GM12875 (cell line): ENCODE results near the gene PNMA8B.
"Not testable (repeated sequence)": the region's sequence is repeated elsewhere in the genome, so short reads cannot be mapped to it uniquely, and the experiment has no call there.

ENCODE experiments used
- H3K4me3 ChIP-seq: one replicate; pipeline ENCODE4 v1.5.1; 2011; ENCODE audit warnings: low read depth, low read length, control low read depth
- CTCF ChIP-seq: IDR thresholded peaks from 2 replicates; pipeline ENCODE4 v1.5.1; 2011; ENCODE audit warnings: low read depth, mild to moderate bottlenecking, control low read depth, inconsistent platforms, low read length, moderate library complexity, borderline replicate concordance; ENCODE audit not compliant: insufficient read depth

The PNMA8B gene

GRCh38 chr19:46533078-46533620 lies 37.5 kb upstream of the PNMA8B start:
- no peak for TF ChIP-seq CTCF
- no peak overlapping the region for H3K4me3 ChIP-seq

- H3K4me3 ChIP-seq: no peak overlapping the region
Measured at GRCh38 chr19:46530636-46531035, 35.0 kb upstream of the PNMA8B start.

GRCh38 chr19:46529622-46530451 lies 34.2 kb upstream of the PNMA8B start:
- peak; percentile 81 for TF ChIP-seq CTCF

More at GRCh38 chr19:46530636-46531035, 35.0 kb upstream of the PNMA8B start:
- TF ChIP-seq CTCF: no peak

GRCh38 chr19:46528601-46529590 lies 33.2 kb upstream of the PNMA8B start:
- H3K4me3 ChIP-seq: no peak overlapping the region
- no peak for TF ChIP-seq CTCF

More at GRCh38 chr19:46529622-46530451, 34.2 kb upstream of the PNMA8B start:
- no peak overlapping the region for H3K4me3 ChIP-seq

- not testable (repeated sequence) for H3K4me3 ChIP-seq
Measured at GRCh38 chr19:46526801-46527200, 31.1 kb upstream of the PNMA8B start.

GRCh38 chr19:46524308-46524707 lies 28.6 kb upstream of the PNMA8B start:
- TF ChIP-seq CTCF: no peak
- H3K4me3 ChIP-seq: no peak overlapping the region

- not testable (repeated sequence) for H3K4me3 ChIP-seq
Measured at GRCh38 chr19:46522988-46523387, 27.3 kb upstream of the PNMA8B start.
